ENCODE measurements around the gene KRT25.
A peak's percentile ranks its signal among the peaks of the same experiment; 100 is the strongest.

The KRT25 gene

GRCh38 chr17:40738553-40738952, 16.6 kb downstream of the KRT25 start:
- no peak overlapping the region for H3K4me3 ChIP-seq (ENCODE audit: control insufficient read depth, low read depth, low read length)
- DNase-seq (ENCODE audit: low read depth): no peak
- TF ChIP-seq CTCF (IDR thresholded peaks at IDR 0.05; ENCODE audit: control insufficient read depth, insufficient read depth, low read depth, low read length, missing control alignments): no peak

GRCh38 chr17:40735016-40735415, 20.1 kb downstream of the KRT25 start:
- no peak for DNase-seq (ENCODE audit: low read depth)
- H3K4me3 ChIP-seq (ENCODE audit: control insufficient read depth, low read depth, low read length): no peak overlapping the region
- no peak for TF ChIP-seq CTCF (IDR thresholded peaks at IDR 0.05; ENCODE audit: control insufficient read depth, insufficient read depth, low read depth, low read length, missing control alignments)

- no peak for TF ChIP-seq CTCF (IDR thresholded peaks at IDR 0.05; ENCODE audit: control insufficient read depth, insufficient read depth, low read depth, low read length, missing control alignments)
- no peak overlapping the region for H3K4me3 ChIP-seq (ENCODE audit: control insufficient read depth, low read depth, low read length)
- DNase-seq (ENCODE audit: low read depth): no peak
Measured at GRCh38 chr17:40734018-40734417, 21.1 kb downstream of the KRT25 start.

- DNase-seq (ENCODE audit: low read depth): no peak
- no peak for TF ChIP-seq CTCF (IDR thresholded peaks at IDR 0.05; ENCODE audit: control insufficient read depth, insufficient read depth, low read depth, low read length, missing control alignments)
- no peak overlapping the region for H3K4me3 ChIP-seq (ENCODE audit: control insufficient read depth, low read depth, low read length)
Measured at GRCh38 chr17:40730970-40731369, 24.2 kb downstream of the KRT25 start.

- TF ChIP-seq CTCF (IDR thresholded peaks at IDR 0.05; ENCODE audit: control insufficient read depth, insufficient read depth, low read depth, low read length, missing control alignments): no peak
- no peak overlapping the region for H3K4me3 ChIP-seq (ENCODE audit: control insufficient read depth, low read depth, low read length)
- DNase-seq (ENCODE audit: low read depth): peak; percentile 3
Measured at GRCh38 chr17:40727447-40728231, 27.5 kb downstream of the KRT25 start.

- DNase-seq (ENCODE audit: low read depth): no peak
- peak; percentile 31 for TF ChIP-seq CTCF (IDR thresholded peaks at IDR 0.05; ENCODE audit: control insufficient read depth, insufficient read depth, low read depth, low read length, missing control alignments)
- H3K4me3 ChIP-seq (ENCODE audit: control insufficient read depth, low read depth, low read length): no peak overlapping the region
Measured at GRCh38 chr17:40726919-40727318, 28.2 kb downstream of the KRT25 start.

Measured in AG09309 (cell line).